ENCODE results near the gene WWP2. TPM values are rescaled to one million over a fixed set of nuclear protein-coding genes. Genes with fewer than 3 reads are reported as not detected.

WWP2 gene
- total RNA-seq, 1 donor from 2014 or later: 26.8 TPM

GRCh38 chr16:69939821-69940585 is 177.9 kb downstream of the WWP2 start:
- no peak overlapping the region for H3K27ac Mint-ChIP-seq
- Histone ChIP-seq H3K79me2 (ENCODE audit: low read depth) (no peaks in the 10 kb centered on the region), H3K9ac (no peak overlapping the region), H3K4me3 (no peak overlapping the region), H3F3A (ENCODE audit: low read depth) (no peaks in the 10 kb centered on the region), H3K36me3 (no peaks in the 10 kb centered on the region), H3K4me2 (no peak overlapping the region), H2AFZ (replicated peaks) (no peak overlapping the region), H3K27ac (no peak overlapping the region), H4K20me1 (ENCODE audit: low read depth) (no peaks in the 10 kb centered on the region), H3K9me3 (ENCODE audit: low read depth) (no peaks in the 10 kb centered on the region), H3K27me3 (no peaks in the 10 kb centered on the region), H3K4me1 (peaks cover 14% of the 10 kb centered on the region)
- H3K4me3 Mint-ChIP-seq: no peak overlapping the region
- no peaks in the 10 kb centered on the region for H3K9me3 Mint-ChIP-seq
- peaks cover 2% of the 10 kb centered on the region for H3K36me3 Mint-ChIP-seq
- peaks cover 4% of the 10 kb centered on the region for H3K27me3 Mint-ChIP-seq (ENCODE audit: insufficient read depth, low read depth)
- TF ChIP-seq CTCF (IDR thresholded peaks at IDR 0.05): no peak
- no peak for TF ChIP-seq EZH2 (IDR thresholded peaks at IDR 0.05)
- TF ChIP-seq EZH2phosphoT487 (IDR thresholded peaks at IDR 0.05): no peak
- peaks cover 32% of the 10 kb centered on the region for H3K4me1 Mint-ChIP-seq
- no peak for DNase-seq (ENCODE audit: low spot score)

- DNase-seq (ENCODE audit: low spot score): no peak
- H3K27me3 Mint-ChIP-seq (ENCODE audit: insufficient read depth, low read depth): peaks cover 7% of the 10 kb centered on the region
- H3K9me3 ChIP-seq (ENCODE audit: low read depth): no peaks in the 10 kb centered on the region
- H3K36me3 Mint-ChIP-seq: peaks cover 2% of the 10 kb centered on the region
- no peak overlapping the region for H3K9ac ChIP-seq
- H3K79me2 ChIP-seq (ENCODE audit: low read depth): no peaks in the 10 kb centered on the region
- H3K27ac ChIP-seq: no peak overlapping the region
- H3K4me3 ChIP-seq: no peak overlapping the region
- H3K4me3 Mint-ChIP-seq: no peak overlapping the region
- peaks cover 14% of the 10 kb centered on the region for H3K4me1 ChIP-seq
- H3K36me3 ChIP-seq: no peaks in the 10 kb centered on the region
- peaks cover 32% of the 10 kb centered on the region for H3K4me1 Mint-ChIP-seq
- no peaks in the 10 kb centered on the region for H4K20me1 ChIP-seq (ENCODE audit: low read depth)
- H3F3A ChIP-seq (ENCODE audit: low read depth): no peaks in the 10 kb centered on the region
- no peak overlapping the region for H2AFZ ChIP-seq (replicated peaks)
- TF ChIP-seq CTCF (IDR thresholded peaks at IDR 0.05) (no peak), EZH2phosphoT487 (IDR thresholded peaks at IDR 0.05) (no peak), EZH2 (IDR thresholded peaks at IDR 0.05) (no peak)
- H3K27me3 ChIP-seq: no peaks in the 10 kb centered on the region
- no peak overlapping the region for H3K4me2 ChIP-seq
- H3K27ac Mint-ChIP-seq: peak overlapping the region; percentile 50
- H3K9me3 Mint-ChIP-seq: no peaks in the 10 kb centered on the region
Measured at GRCh38 chr16:69940676-69941075, 178.5 kb downstream of the WWP2 start.

- Histone ChIP-seq H3K27ac (no peak overlapping the region), H3K79me2 (ENCODE audit: low read depth) (no peaks in the 10 kb centered on the region), H3K27me3 (no peaks in the 10 kb centered on the region), H3K36me3 (no peaks in the 10 kb centered on the region), H3K4me1 (peaks cover 14% of the 10 kb centered on the region), H3K4me3 (no peak overlapping the region), H4K20me1 (ENCODE audit: low read depth) (no peaks in the 10 kb centered on the region), H2AFZ (replicated peaks) (no peak overlapping the region), H3K9ac (no peak overlapping the region), H3K9me3 (ENCODE audit: low read depth) (no peaks in the 10 kb centered on the region), H3K4me2 (no peak overlapping the region), H3F3A (ENCODE audit: low read depth) (no peaks in the 10 kb centered on the region)
- Mint-ChIP-seq H3K4me1 (peaks cover 32% of the 10 kb centered on the region), H3K27ac (no peak overlapping the region), H3K36me3 (peaks cover 2% of the 10 kb centered on the region), H3K4me3 (no peak overlapping the region), H3K27me3 (ENCODE audit: insufficient read depth, low read depth) (peaks cover 7% of the 10 kb centered on the region), H3K9me3 (no peaks in the 10 kb centered on the region)
- DNase-seq (ENCODE audit: low spot score): no peak
- TF ChIP-seq EZH2phosphoT487 (IDR thresholded peaks at IDR 0.05) (no peak), CTCF (IDR thresholded peaks at IDR 0.05) (no peak), EZH2 (IDR thresholded peaks at IDR 0.05) (no peak)
Measured at GRCh38 chr16:69941251-69942098, 179.3 kb downstream of the WWP2 start.
